Left hindlimb (tissue), 1 donor: Measurements from ENCODE around the gene FOXL3.
A peak's percentile ranks its signal among the peaks of the same experiment; 100 is the strongest.

Experiments
- DNase-seq: peaks from one replicate; pipeline ENCODE4 v3.0.0-alpha.2; 2018

Gene FOXL3

GRCh38 chr7:269721-270120 is 20.2 kb upstream of the FOXL3 start:
- no peak for DNase-seq

GRCh38 chr7:270351-270983 is 19.5 kb upstream of the FOXL3 start:
- DNase-seq, result no peak

GRCh38 chr7:271266-272107 is 18.5 kb upstream of the FOXL3 start:
- no peak for DNase-seq

GRCh38 chr7:272108-272615 is 17.8 kb upstream of the FOXL3 start:
- no peak for DNase-seq

GRCh38 chr7:272631-273030 is 17.3 kb upstream of the FOXL3 start:
- no peak for DNase-seq

GRCh38 chr7:273327-273726 is 16.6 kb upstream of the FOXL3 start:
- DNase-seq, result no peak

- DNase-seq, result no peak
These were observed 15.7 kb upstream of the FOXL3 start for GRCh38 chr7:274266-274665.

GRCh38 chr7:276230-276835 is 13.6 kb upstream of the FOXL3 start:
- peak; percentile 15 for DNase-seq

GRCh38 chr7:277228-277627 is 12.7 kb upstream of the FOXL3 start:
- DNase-seq, result no peak

- DNase-seq, result no peak
These were observed 11.9 kb upstream of the FOXL3 start for GRCh38 chr7:278081-278480.

- DNase-seq, result peak; percentile 3
These were observed 10.1 kb upstream of the FOXL3 start for GRCh38 chr7:279821-280220.

- DNase-seq, result peak; percentile 12
These were observed 9.5 kb upstream of the FOXL3 start for GRCh38 chr7:280461-280860.

- no peak for DNase-seq
These were observed 8.3 kb upstream of the FOXL3 start for GRCh38 chr7:281637-282036.

GRCh38 chr7:282621-283020 is 7.3 kb upstream of the FOXL3 start:
- peak; percentile 28 for DNase-seq

GRCh38 chr7:284762-285722 is 4.9 kb upstream of the FOXL3 start:
- peak; percentile 11 for DNase-seq

GRCh38 chr7:285731-286130 is 4.2 kb upstream of the FOXL3 start:
- no peak for DNase-seq

GRCh38 chr7:286266-286665 is 3.7 kb upstream of the FOXL3 start:
- no peak for DNase-seq

GRCh38 chr7:288671-289101 is 1.3 kb upstream of the FOXL3 start:
- DNase-seq, result no peak

- DNase-seq, result no peak
These were observed 688 bp upstream of the FOXL3 start for GRCh38 chr7:289209-289755.

- DNase-seq, result no peak
These were observed 793 bp downstream of the FOXL3 start for GRCh38 chr7:290554-291372.

- DNase-seq, result no peak
These were observed 1.6 kb downstream of the FOXL3 start for GRCh38 chr7:291373-292092.
